Large intestine (tissue), 3 donors: ENCODE measurements around the gene BTD. TPM values are rescaled to one million over a fixed set of nuclear protein-coding genes. Genes with fewer than 3 reads are reported as not detected.
"Not testable (repeated sequence)": the region's sequence is repeated elsewhere in the genome, so short reads cannot be mapped to it uniquely, and the experiment has no call there.

ENCODE experiments used
- DNase-seq, 2 donors: peaks; one replicate each; pipeline versions ENCODE4 v3.0.0 to v3.0.0-alpha.2; 2013
- H3K27ac ChIP-seq: one replicate; pipeline ENCODE4 v1.5.1; 2013; ENCODE audit warnings: low read length
- H3K27me3 ChIP-seq: 2 replicates; pipeline ENCODE4 v1.6.1; 2013; ENCODE audit warnings: low read length; ENCODE audit not compliant: control insufficient read depth, insufficient read depth
- H3K36me3 ChIP-seq: 2 replicates; pipeline ENCODE4 v1.6.1; 2013; ENCODE audit warnings: low read length; ENCODE audit not compliant: control insufficient read depth, insufficient read depth
- H3K4me1 ChIP-seq: one replicate; pipeline ENCODE4 v1.6.1; 2013; ENCODE audit warnings: low read length; ENCODE audit not compliant: control insufficient read depth, insufficient read depth
- H3K4me3 ChIP-seq: one replicate; pipeline ENCODE4 v1.5.1; 2013; ENCODE audit warnings: low read length
- H3K9me3 ChIP-seq: one replicate; pipeline ENCODE4 v1.6.1; 2013; ENCODE audit warnings: mild to moderate bottlenecking, low read depth, low read length, moderate library complexity; ENCODE audit not compliant: control insufficient read depth
- whole genome bisulfite sequencing: methylation state at CpG from one replicate; pipeline ENCODE4 v1.1.5; 2013; ENCODE audit warnings: low lambda C conversion rate; ENCODE audit not compliant: insufficient coverage; 5-methylcytosine and 5-hydroxymethylcytosine counted together
- polyA plus RNA-seq: library from polyadenylated mRNA; unstranded; fragments of 120-200 nt; gene quantifications from one replicate; pipeline ENCODE4 v1.2.1, GENCODE V29; 2013

Gene BTD
- polyA plus RNA-seq, 1 donor, result 27.8 TPM

DNA sequence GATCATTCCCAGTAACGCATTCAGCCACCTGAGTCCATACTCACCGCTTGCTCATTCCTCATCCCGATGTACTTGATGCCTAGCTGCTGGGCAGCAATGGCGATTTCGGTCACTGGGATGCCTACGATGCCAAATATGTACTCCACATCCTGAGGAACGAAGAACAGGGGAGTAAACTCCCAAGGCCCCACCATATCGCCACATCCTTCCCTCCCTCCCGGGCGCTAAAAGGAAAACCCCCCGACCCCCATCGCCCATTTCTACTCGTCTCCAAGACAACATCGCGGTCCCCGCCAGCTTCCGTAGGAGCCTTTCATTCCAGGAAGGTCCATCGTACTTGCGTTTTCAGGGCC, 523 bp upstream of the BTD start:
- whole genome bisulfite sequencing, result no CpG with 5 or more reads among the region's 19 CpGs
- Histone ChIP-seq H3K4me1 (peaks cover 24% of the 10 kb centered on the region), H3K4me3 (peak overlapping the region; percentile 83), H3K27me3 (no peaks in the 10 kb centered on the region), H3K36me3 (peaks cover 20% of the 10 kb centered on the region), H3K9me3 (no peaks in the 10 kb centered on the region), H3K27ac (peak overlapping the region; percentile 97)
- DNase-seq, result no peak

DNA sequence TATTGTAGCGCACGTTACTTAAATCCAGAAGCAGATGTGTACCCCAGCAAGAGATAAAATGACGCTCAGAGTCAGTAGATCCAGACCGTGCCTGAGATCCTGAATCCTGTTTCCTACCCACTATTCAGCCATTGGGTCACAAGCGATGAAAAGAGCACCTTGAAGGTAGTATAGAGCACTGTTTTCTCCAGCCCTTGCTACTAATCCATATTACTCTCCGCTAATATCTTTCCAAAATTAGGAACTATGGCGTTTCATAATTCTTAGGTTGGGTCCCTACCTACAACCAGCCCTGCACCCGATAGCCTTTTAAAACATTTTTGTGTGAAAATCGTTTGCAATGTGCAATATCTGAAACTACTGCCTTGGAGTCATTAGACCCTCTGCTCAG, 596 bp downstream of the BTD start:
- Histone ChIP-seq H3K36me3 (peaks cover 19% of the 10 kb centered on the region), H3K4me1 (peaks cover 31% of the 10 kb centered on the region), H3K27ac (peak overlapping the region; percentile 97), H3K9me3 (no peaks in the 10 kb centered on the region), H3K4me3 (peak overlapping the region; percentile 83), H3K27me3 (no peaks in the 10 kb centered on the region)
- 19% methylated on average over 4 of the region's 9 CpGs for WGBS
- DNase-seq, result no peak

DNA sequence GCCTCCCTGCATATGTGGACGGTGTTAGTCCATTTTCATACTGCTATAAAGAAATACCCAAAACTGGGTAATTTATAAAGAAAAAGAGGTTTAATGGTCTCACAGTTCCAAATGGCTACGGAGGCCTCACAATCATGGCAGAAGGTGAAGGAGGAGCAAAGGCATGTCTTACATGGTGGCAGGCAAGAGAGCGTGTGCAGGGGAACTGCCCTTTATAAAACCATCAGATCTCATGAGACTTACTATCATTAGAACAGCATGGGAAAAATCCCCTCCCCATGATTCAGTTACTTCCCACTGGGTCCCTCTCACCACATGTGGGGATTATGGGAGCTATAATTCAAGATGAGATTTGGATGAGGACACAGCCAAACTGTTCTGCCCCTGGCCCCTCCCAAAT, 1.3 kb downstream of the BTD start:
- H3K9me3 ChIP-seq, DNase-seq, H3K27me3 ChIP-seq: not testable (repeated sequence)
- Histone ChIP-seq H3K4me3 (peak overlapping the region; percentile 83), H3K27ac (peak overlapping the region; percentile 97), H3K36me3 (peaks cover 18% of the 10 kb centered on the region), H3K4me1 (peaks cover 33% of the 10 kb centered on the region)
- no CpG with 5 or more reads among the region's 3 CpGs for WGBS

DNA sequence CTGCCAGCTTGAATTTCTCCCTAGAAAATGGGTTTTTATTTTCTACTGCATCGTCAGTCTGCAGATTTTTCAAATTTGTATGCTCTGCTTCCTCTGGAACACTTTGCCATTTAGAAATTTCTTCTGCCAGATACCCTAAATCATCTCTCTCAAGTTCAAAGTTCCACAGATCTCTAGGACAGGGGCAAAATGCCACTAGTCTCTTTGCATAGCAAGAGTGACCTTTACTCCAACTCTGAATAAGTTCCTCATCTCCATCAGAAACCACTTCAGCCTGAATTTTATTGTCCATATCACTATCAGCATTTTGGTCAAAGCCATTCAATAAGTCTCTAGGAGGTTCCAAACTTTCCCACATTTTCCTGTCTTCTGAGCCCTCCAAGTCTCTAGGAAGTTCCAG, 3.0 kb downstream of the BTD start:
- not testable (repeated sequence) for DNase-seq, H3K9me3 ChIP-seq, H3K4me3 ChIP-seq, H3K27ac ChIP-seq, H3K36me3 ChIP-seq, H3K27me3 ChIP-seq
- H3K4me1 ChIP-seq, result peaks cover 36% of the 10 kb centered on the region
- 88% methylated on average over 1 of the region's 1 CpG for WGBS

DNA sequence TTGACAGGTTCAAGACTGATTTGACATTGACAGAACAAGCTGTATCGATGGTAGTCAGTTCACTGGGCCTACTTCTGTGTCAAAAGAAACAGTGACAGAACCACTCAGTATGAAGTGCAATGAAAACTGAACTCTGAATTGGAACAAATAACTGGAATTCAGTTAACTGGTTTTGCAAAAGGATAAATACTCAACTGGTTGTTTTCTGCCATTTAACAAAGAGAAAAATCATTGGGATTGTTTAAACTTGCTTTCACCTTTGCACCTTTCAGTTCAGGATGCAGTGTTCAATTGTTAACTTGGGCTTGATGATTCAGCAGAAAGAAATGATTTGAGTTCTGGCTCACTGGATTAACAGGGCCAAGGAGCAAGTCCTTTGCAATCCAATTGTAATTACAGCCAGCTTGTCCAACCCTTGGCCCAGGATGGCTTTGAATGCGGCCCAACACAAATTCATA, 4.9 kb downstream of the BTD start:
- peaks cover 3% of the 10 kb centered on the region for H3K9me3 ChIP-seq
- peak; percentile 67 to 84 for DNase-seq
- H3K27me3 ChIP-seq, result no peaks in the 10 kb centered on the region
- WGBS, result 34% methylated on average over 2 of the region's 2 CpGs
- H3K27ac ChIP-seq, result peak overlapping the region; percentile 79
- H3K36me3 ChIP-seq, result no peaks in the 10 kb centered on the region
- H3K4me1 ChIP-seq, result peaks cover 30% of the 10 kb centered on the region
- no peak overlapping the region for H3K4me3 ChIP-seq

DNA sequence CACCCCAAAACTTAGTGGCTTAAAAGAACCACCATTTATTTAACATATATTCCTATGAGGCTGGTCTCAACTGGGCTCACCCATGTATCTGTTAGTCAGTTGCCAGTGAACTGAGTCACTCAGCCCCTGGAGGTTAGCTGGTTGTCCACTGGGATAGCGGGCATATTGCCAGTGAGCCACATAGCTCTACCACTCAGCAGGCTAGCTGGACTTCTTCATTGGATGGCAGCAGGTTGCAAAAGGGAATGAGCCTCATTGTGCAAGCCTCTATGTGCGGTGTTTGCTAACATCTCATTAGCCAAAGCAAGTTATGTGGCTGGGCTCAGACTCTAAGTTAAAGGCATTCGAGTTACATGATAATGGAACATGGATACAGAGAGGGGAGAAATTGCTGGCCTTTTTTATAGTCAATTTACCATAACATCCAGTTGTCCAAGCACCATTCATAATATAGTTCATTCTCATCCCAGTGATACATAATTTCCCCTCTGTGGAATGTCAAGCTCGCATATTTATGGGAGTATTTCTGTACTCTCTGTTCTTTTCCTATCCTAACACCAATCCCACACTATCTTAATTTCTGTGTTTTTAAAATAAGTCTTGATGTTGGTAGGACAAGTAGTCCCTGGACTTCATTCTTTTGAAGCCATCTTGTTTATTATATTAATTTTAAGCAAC, 8.7 kb downstream of the BTD start:
- Histone ChIP-seq H3K27ac (no peak overlapping the region), H3K9me3 (peaks cover 3% of the 10 kb centered on the region), H3K4me3 (no peak overlapping the region), H3K4me1 (peaks cover 17% of the 10 kb centered on the region), H3K27me3 (no peaks in the 10 kb centered on the region), H3K36me3 (no peaks in the 10 kb centered on the region)
- whole genome bisulfite sequencing, result no CpG with 5 or more reads among the region's 4 CpGs
- DNase-seq, result no peak

DNA sequence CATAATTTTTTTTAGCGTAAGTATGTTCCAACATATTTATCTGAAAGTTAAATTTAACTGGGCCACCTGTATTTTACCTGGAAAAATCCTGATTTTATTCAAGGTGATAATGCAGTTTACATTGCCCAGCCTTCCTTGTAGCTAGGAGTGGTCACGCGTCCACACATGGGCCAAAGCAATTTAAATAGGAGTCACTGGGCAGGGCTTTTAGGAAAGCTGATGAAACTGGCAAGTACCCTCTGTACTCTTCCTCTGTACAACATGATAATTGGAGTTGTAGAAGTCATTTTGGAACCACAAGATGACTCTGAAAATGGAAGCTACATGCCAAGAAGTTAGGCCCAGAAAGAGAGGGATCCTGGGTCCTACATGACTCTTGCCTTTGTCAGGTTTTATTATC, 9.5 kb downstream of the BTD start:
- DNase-seq, result no peak
- WGBS, result 100% methylated on average over 1 of the region's 3 CpGs
- H3K9me3 ChIP-seq, result peaks cover 3% of the 10 kb centered on the region
- H3K36me3 ChIP-seq, result no peaks in the 10 kb centered on the region
- no peak overlapping the region for H3K4me3 ChIP-seq
- H3K27ac ChIP-seq, result no peak overlapping the region
- H3K27me3 ChIP-seq, result no peaks in the 10 kb centered on the region
- peaks cover 12% of the 10 kb centered on the region for H3K4me1 ChIP-seq

DNA sequence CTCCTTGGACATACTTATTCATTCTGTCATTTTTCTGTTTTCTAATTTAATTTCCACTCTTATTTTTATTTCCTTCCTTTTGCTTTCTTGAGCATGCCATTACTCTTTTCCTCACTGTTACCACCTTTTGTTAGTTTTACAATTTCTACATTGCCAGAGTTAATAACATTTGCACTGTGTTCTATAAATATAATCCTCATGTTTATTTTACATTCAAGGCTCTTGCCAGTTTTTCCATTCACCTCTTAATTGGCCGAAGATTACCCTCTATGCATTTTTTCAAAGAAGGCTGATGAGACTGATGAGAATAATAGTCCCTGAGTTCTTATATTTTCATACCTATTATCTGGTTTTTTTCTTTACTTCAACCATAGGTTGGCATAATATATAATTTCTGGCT, 10.5 kb downstream of the BTD start:
- no peak for DNase-seq
- no peaks in the 10 kb centered on the region for H3K27me3 ChIP-seq
- H3K27ac ChIP-seq, result no peak overlapping the region
- H3K4me1 ChIP-seq, result peaks cover 5% of the 10 kb centered on the region
- H3K9me3 ChIP-seq, result peaks cover 3% of the 10 kb centered on the region
- no CpG with 5 or more reads among the region's 1 CpG for WGBS
- no peaks in the 10 kb centered on the region for H3K36me3 ChIP-seq
- no peak overlapping the region for H3K4me3 ChIP-seq

DNA sequence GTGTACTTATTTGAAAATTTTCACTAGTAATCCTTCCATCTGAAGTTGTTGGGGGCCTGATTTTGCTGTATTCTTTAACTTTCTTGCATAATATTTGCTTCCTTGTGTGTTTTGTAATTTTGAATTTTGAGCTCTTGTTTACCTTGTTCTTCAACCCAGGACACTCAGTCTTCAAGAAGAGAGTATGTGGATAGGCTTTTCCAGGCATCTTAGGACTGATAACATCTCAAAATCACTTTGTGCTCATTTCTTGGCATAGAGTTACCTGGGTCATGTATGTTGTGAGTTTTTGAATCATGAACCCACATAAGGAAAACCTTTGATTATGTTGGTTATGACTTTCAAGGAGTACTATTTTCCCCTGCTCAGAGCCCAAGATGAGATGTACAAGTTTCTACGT, 13.4 kb downstream of the BTD start:
- no CpG with 5 or more reads among the region's 1 CpG for WGBS
- Histone ChIP-seq H3K4me3 (no peak overlapping the region), H3K27ac (no peak overlapping the region)

DNA sequence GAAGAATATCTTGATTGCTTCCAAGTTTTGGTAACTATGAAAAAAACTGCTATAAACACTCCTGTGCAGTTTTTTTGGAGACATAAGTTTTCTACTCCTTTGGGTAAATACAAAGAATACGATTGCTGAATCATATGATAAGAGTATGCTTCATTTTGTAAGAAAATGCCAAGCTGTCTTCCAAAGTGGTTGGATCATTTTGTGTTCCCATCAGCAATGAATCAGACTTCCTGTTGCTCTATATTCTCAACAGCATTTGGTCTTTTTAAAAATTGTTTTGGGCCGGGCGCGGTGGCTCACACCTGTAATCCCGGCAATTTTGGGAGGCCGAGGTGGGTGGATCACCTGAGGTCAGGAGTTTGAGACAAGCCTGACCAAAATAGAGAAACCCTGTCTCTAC, 14.5 kb downstream of the BTD start:
- Histone ChIP-seq H3K36me3 (peaks cover 3% of the 10 kb centered on the region), H3K27me3 (no peaks in the 10 kb centered on the region), H3K9me3 (peaks cover 16% of the 10 kb centered on the region), H3K4me1 (no peaks in the 10 kb centered on the region), H3K27ac (no peak overlapping the region), H3K4me3 (no peak overlapping the region)
- WGBS, result no CpG with 5 or more reads among the region's 6 CpGs
- DNase-seq, result no peak

More for the DNA sequence above, 13.4 kb downstream of the BTD start:
- peaks cover 9% of the 10 kb centered on the region for H3K9me3 ChIP-seq
- no peaks in the 10 kb centered on the region for H3K4me1 ChIP-seq
- no peak for DNase-seq
- no peaks in the 10 kb centered on the region for H3K36me3 ChIP-seq
- no peaks in the 10 kb centered on the region for H3K27me3 ChIP-seq
